GM10266 (cell line): ENCODE results near the gene MAD1L1.
A peak's percentile ranks its signal among the peaks of the same experiment; 100 is the strongest.

ENCODE experiments used
- DNase-seq: peaks from one replicate; pipeline ENCODE4 v3.0.0; 2012; ENCODE audit errors: extremely low spot score
- CTCF ChIP-seq: IDR thresholded peaks from 2 replicates; pipeline ENCODE4 v1.5.1; 2012; ENCODE audit warnings: mild to moderate bottlenecking, low read depth; ENCODE audit not compliant: control insufficient read depth, insufficient read depth; ENCODE audit errors: missing control alignments

The MAD1L1 gene

GRCh38 chr7:2192831-2193534 is 39.8 kb downstream of the MAD1L1 start:
- TF ChIP-seq CTCF, result no peak
- DNase-seq, result no peak

- DNase-seq, result no peak
- TF ChIP-seq CTCF, result no peak
Measured at GRCh38 chr7:2191016-2191415, 41.7 kb downstream of the MAD1L1 start.

DNA sequence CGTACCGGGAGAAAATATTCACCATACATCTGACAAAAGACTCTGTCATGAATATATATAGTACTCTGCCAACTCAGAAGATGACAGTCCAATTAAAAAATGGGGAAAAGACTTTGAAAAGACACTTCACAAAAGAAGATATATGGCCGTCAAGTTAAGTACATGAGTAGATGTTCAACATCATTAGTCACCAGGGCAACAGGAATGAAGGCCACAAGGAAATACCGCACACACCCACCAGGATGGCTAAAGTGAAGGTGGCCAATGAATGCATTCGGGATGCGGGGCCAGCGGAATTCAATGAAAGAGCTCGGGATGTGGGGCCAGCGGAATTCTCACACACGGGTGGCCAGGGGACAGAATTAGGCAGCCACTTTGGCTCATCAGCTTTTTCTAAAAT is 42.2 kb downstream of the MAD1L1 start:
- no peak for DNase-seq
- TF ChIP-seq CTCF, result no peak

- no peak for DNase-seq
- TF ChIP-seq CTCF, result no peak
Measured at GRCh38 chr7:2186166-2186565, 46.6 kb downstream of the MAD1L1 start.

DNA sequence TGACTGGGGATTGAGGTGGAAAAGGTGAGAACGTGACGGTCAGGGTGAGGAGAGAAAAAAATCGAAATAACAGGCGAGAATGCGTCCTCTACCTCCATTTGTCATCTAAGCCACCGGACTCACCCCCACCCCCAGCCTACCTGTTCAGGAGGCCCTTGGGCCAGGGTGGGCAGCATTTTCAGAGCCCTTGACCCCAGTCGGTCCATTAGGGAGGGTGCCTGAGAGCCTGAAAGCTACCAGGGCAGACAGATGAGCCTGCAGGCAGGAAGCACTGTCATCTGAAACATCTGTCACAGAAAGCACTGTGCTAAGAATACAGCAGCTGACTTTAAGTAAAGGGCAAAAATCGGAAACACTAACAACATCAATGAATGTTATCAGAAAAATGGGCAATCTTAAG is 47.0 kb downstream of the MAD1L1 start:
- no peak for TF ChIP-seq CTCF
- no peak for DNase-seq

- peak; percentile 76 for DNase-seq
- TF ChIP-seq CTCF, result no peak
Measured at GRCh38 chr7:2182461-2182860, 50.3 kb downstream of the MAD1L1 start.

DNA sequence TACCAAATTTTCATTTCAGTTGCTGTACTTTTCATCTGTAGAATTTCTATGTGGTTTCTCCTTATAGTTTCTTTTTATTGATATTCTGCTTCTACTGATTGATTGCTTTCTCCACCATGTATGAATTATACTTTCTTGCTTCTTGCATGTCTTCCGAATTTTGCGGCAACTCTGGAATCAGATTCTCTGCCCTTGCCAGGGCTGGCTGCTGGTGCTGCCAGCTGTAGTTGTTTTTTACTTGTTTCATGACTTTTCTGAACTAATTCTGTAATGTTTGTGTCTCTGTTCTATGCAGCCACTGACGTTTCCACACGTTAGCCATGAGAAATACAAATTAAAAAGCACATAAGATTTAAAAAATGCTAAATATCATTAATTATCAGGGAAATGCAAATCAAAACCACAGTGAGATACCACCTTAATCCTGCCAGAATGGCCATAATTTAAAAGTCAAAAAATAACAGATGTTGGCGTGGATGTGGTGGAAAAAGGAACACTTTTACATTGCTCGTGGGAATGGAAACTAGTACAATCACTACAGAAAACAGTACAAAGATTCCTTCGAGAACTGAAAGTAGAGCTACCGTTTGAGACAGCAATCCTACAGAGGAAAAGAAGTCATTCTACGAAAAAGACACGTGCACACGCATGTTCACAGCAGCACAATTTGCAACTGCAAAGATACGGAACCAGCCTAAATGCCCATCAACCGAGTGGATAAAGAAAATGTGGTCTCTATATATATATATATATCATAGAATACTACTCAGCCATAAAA is 51.5 kb downstream of the MAD1L1 start:
- TF ChIP-seq CTCF, result no peak
- no peak for DNase-seq
